GM19351 (cell line): Measurements from ENCODE around the gene BORCS5.
"Not testable (repeated sequence)": the region's sequence is repeated elsewhere in the genome, so short reads cannot be mapped to it uniquely, and the experiment has no call there.

Experiments
- ATAC-seq: cut with Tn5 transposase; IDR thresholded peaks from one replicate; pipeline ENCODE4 v1.9.1; 2021; ENCODE audit warnings: mild to moderate bottlenecking, moderate library complexity; ENCODE audit not compliant: unreplicated experiment

The BORCS5 gene

DNA sequence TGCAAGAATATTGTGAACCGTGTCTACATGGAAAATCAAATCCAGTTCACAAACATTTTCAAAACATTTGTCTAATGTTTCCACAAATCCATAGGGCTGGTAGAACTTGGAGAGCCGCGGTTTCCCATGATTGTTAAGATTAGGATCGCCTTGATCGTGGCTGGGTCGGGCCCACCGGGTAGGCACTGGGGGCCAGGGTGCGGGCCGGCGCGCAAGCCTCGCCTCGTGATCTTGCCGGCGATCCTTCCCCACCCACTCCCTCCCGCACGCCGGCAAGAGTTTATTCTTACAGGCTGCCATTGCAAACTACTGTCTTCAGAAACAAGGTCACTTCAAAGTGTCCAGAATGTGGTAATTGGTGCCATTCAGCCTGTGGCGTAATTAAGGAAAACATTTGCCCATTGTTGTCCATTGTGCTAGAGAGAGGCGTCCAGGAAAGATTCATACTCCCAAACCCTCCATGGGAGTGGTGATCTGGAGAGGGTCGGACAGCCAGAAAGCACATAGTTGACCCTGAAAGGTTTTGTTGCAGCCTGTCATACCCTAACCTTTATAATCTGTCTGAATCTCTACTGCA lies 95.5 kb downstream of the BORCS5 start:
- ATAC-seq, result no peak

DNA sequence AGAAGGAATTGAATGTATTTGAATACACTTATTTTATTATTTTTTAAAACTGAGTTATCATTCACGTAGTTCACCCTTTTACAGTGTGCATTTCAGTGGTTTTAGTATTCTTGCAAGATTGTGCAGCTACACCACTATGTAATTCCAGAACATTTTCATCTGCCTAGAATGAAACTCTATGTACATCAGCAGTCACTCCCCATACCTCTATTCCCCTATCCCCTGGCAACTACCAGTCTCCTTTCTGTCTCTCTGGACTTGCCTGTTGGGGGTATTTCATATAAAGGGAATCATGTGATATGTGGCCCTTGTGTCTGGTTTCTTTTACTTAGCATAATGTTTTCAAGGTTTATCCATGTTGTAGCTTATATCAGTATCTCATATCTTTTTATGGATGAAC lies 96.8 kb downstream of the BORCS5 start:
- ATAC-seq, result no peak

DNA sequence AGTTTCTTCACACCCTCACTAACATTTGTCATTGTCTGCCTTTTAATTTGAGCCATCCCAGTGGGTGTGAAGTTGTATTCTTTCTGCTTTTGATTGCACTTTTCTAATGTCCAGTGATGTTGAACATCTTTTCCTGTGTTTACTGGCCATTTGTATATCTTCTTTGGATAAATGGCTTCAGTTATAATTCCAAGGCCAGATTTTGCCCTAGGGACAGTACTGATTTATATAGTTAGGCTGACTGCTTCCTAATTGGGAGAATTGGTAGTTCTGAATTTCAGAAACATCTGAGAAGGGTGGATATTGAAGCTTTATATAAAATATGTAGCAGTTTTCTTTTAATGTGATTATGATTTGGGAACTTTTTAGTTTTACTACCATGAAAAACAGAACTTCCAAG lies 97.4 kb downstream of the BORCS5 start:
- no peak for ATAC-seq

DNA sequence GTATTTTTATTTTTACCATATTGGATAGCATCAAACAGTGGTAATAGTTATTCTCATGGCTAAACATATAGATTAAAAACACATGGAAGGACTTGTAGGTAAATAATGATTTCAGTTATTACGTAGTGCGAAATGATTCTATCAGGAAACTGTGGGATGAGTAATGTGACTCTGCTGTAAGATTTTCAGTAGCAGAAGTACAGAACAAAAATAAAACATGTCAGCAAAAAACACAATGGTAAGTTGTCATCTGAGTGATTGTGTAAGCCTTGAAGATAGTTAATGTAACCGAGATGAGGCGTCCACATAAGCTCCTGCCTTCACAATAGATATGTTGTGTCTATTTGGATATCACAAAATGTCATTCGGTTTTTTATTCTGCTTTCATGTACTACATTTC lies 99.8 kb downstream of the BORCS5 start:
- ATAC-seq, result no peak

DNA sequence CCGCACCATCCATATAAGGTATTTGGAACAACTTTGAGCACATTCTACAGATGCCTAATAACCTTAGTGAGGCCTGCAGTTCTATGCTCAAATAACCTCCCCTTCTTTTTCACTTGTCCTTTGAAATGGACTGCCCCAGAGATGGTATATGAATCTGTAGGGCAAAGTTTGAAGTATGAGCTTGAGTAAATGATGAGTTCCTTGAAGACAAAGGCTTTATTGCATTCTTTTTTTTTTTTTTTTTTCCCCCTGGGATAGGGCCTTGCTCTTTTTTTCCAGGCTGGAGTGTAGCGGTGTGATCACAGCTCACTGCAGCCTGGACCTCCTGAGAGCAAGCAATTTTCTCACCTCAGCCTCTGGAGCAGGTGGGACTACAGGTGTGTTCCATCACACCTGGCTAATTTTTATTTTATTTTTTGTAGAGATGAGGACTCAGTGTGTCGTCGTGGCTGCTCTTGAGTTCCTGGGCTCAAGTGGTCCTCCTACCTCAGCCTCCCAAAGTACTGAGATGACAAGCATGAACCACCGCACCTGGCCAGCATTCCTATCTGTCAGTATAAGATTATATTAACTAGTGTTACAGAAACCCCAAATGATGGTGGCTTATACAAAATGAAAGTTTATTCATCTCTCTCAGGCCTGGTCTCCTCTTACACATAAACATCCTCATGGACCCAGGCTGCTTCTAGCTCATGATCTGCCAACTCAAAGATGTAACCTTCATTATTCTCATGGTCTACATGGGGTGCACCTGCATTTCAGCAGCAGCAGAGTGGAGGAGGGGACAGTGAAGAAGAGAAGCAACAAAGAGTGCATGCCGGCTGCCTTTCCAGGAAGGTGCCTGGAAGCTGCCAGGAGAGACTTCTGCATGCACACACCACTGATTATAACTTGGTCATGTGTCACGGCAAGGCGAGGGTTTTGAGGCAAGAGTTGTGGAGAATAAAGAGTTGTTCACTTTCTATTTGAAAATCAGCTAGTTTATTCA lies 104.4 kb downstream of the BORCS5 start:
- ATAC-seq, result no peak

DNA sequence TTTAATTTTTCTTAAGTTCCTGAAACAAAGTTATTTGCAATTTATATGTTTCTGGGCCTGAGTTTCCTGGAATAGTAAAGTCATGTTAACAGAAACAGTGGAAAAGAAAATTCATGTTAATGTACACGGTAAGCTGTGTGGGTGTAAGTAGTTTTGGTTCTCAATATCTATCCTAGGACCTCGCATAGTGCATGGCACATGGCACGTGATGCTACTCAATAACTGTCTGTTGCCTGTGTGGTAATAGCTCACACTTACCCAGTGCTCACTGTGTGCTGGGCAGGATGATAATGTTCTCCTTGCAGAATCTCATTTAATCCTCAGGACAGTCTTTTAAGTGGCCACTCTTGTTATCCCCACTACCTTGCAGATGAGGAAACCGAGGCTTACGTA lies 105.0 kb downstream of the BORCS5 start:
- no peak for ATAC-seq

DNA sequence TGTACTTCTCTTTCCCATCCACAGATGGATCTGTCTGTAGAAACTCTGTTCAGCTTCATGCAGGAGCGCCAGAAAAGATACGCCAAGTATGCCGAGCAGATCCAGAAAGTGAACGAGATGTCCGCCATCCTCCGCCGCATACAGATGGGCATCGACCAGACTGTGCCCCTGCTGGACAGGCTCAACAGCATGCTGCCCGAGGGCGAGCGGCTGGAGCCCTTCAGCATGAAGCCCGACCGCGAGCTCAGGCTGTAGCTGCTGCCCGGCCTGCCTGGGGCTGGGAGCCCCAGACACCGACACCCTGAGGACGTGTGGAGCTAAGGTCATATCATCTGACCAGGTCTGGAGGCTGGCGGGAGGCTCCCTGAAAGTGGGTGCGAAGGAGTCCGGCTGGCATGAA lies 108.6 kb downstream of the BORCS5 start:
- ATAC-seq, result no peak

DNA sequence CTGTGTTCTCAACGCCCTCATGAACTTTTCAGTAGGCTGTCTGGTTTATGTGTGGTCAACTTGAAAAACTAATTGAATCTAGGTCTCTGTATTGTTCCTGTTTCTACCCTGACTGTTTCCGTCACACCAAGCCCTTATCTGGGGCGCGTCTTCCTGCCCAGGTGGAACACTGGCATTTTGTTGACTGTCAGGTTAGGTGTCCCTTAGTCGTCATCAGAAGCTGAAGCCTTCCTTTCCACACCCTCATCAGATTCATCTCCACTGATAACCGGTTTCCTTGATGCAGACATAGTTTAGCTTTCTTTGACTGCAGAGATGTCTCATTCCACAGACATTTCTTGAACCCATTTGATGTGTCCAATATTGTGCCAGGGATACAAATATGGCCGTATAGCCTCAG lies 109.3 kb downstream of the BORCS5 start:
- ATAC-seq, result no peak

DNA sequence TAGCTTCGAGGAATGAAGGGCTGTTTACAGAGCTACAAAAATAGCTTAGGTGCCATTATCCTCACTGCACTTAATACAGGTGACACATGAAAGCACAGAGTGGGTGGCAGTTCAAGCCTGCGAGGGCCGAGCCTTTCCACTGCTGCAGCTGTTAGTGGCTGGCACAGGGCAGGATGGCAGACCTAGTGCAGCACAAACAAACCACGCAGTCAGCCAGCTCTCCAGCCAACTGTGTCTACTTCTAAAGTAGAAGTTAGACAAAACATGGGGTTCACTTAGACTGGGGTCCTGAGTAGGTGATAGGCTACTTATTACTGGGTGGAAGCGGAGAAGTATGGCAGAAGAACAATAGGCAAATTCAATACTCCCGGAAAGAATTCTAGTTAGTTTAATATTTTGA lies 110.4 kb downstream of the BORCS5 start:
- no peak for ATAC-seq

DNA sequence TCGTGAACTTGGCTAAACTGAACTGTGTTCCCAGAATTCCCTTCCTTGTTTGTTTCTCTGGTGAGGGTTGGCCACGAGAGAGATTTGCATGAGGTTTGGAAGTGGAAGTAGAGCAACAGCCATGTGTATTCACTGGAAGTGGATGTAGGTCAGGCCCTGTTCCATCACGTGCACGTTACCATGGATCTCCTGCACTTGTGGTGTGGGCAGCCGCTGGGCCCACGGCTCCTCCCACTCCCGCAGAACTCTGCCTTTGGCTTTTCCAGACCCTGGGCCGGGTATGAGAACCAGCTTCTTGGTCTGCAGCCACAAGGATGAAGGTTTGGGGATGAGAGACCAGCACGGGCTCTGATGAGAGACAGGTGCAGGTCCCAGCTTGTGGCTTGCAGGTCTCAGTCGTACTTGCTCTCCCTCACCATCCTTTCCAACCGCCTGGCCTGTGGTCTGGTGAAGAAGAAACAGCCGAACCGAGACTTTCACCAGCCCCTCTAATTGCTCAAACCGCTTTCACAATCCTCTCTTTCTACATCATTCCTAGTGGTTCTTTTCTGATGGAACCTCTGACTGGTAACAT lies 110.9 kb downstream of the BORCS5 start:
- no peak for ATAC-seq

DNA sequence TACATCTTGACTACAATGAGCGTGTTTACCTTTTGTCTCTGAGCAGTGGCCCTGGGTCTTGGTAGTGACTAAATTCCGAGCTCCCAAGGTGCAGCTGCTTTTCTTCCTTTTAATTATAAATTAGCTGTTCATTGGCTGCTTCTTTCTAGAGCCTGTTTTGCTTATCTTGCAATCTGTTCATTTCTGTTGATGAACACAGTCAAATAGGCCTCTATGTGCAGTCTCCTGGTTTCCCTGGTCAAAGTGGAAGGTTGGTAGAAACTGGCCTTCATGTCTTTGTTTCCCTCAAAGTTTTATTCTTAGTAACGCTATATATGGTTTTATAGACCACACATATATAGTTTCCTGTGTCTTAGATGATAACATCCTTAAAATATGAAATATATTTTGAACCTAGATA lies 111.7 kb downstream of the BORCS5 start:
- no peak for ATAC-seq

DNA sequence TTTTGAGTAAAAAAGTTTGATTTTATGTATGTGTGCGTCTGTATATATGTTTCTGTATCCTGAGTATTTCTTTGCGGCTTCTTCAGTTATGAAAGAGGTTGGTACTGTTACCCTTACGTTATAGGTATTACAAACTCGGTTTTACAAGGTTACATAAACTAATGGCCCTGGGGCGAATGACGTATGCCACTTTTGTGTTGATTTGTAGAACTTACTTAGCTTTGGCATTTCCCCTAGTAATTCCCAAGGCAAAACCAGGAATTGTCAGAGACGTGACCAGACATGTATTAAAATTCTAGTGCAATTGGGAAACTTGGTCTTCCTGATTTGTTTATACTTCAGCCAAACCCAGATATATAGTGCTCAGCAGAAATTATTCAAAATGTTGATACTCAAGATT lies 112.5 kb downstream of the BORCS5 start:
- no peak for ATAC-seq

DNA sequence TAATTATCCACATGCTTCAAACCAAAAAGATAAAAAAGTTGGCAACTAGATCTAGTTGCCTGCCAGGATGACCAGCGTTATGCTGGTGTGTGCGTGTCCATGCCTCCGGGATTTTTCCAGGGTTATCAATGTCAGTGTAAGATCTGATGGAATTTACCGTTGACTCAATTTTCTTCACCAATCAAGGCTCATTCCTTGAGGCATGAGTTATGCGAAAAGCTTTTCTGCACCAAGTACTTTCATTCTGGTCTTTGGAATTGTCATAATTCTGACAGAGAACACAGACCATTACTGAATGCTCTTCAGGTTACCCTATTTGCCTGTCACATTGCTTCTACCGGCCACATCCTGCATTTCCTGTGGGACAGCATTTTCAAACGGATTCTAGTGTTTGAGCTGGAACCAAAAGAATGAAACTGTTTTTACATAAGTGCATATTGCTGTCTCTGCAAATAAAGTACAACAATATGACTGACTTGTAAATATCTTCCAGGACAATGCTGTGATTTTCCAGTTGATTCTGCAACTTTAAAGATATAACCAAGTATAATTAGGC lies 114.0 kb downstream of the BORCS5 start:
- ATAC-seq, result no peak

DNA sequence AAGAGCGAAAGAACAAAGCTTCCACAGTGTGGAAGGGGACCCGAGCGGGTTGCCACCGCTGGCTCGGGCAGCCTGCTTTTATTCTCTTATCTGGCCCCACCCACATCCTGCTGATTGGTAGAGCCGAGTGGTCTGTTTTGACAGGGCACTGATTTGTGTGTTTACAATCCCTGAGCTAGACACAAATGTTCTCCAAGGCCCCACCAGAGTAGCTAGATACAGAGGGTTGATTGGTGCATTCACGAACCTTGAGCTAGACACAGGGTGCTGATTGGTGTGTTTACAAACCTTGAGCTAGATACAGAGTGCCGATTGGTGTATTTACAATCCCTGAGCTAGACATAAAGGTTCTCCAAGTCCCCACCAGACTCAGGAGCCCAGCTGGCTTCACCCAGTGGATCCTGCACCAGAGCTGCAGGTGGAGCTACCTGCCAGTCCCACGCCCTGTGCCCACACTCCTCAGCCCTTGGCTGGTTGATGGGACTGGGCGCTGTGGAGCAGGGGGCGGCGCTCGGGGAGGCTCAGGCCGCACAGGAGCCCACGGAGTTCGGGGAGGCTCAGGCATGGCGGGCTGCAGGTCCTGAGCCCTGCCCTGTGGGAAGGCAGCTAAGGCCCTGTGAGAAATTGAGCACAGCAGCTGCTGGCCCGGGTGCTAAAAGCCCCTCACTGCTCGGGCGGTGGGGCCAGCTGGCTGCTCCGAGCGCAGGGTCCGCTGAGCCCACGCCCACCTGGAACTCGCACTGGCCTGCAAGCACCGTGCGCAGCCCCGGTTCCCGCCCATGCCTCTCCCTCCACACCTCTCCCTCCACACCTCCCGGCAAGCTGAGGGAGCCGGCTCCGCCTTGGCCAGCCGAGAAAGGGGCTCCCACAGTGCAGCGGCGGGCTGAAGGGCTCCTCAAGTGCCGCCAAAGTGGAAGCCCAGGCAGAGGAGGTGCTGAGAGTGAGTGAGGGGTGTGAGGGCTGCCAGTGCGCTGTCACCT lies 115.4 kb downstream of the BORCS5 start:
- ATAC-seq, result not testable (repeated sequence)

DNA sequence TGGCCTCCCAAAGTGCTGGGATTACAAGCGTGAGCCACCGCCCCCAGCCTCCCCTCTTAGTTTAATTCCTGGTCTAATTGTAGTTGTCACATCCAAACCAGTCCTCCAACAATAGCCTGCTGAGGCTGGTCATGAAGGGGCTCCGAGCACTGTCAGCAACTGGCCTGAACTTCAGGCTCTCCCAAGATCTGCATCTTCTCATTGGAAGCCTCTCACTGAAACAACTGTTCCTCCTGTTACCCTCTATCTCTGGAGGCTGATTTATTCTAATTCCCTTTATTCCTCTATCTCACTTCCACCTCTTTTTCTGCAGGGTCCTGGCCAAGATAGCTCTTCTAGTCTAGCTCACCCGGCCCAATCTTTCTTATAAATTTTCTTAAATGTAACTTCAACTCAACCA lies 116.3 kb downstream of the BORCS5 start:
- ATAC-seq, result no peak

DNA sequence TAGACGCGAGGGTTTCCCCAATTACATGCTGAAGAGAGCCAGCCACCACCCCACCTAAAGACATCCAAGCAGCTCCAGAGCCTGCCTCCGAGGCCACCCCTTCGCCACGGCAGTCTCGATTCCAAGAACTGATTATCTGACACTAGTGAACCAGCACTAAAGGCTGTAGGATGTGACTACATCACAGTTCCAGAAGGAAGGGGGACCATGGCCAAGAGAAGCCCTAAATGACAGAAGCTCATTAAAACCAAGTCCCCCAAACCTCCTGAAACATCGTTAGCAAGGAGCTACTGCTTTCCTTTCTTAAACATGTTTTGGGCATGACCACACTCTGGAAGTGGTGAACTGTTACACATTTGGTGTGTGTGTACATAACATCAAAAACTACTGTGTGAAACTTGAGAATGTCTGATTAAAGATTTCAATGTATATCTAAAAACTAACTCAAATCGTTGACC lies 117.6 kb downstream of the BORCS5 start:
- ATAC-seq, result peak; percentile 36

DNA sequence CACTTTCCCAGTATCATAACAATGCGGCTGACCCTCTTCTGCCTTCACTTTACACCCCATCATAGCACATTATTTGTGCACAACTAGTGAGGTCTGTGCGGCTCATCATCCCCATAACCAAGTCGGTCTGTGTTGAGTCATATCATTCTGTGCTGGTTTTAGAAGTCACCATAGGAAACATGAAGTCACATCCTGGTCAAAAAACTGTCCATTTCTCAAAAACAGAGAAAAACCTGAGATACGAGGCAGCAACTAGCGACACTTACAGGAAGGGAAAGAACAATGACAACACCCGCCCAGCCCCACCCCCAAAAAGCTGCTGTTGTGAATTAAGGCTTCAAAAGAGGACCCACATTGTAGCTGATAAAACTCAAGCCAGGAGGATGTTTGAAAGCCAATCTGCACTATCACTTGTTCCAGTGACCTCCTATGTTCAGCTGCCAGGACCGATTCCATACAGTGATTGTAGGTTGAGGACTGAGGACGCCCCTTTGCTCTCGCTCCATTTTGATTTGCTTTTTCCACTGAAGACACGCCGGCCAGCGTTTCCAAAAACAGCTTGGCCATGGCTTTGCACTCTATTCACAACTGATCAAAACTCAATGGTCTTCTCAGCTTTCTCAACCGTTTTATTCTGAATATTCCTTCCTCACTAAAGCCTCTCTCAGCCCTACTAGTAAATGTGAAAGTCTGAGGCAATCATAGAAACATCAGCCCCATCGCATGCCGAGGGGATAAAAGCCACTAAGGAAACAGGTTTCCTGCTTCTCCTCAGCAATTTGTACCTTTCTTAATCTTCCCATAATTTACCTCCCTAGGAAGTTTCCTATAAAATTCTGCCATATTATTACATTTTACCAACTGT lies 118.3 kb downstream of the BORCS5 start:
- ATAC-seq, result peak; percentile 98

DNA sequence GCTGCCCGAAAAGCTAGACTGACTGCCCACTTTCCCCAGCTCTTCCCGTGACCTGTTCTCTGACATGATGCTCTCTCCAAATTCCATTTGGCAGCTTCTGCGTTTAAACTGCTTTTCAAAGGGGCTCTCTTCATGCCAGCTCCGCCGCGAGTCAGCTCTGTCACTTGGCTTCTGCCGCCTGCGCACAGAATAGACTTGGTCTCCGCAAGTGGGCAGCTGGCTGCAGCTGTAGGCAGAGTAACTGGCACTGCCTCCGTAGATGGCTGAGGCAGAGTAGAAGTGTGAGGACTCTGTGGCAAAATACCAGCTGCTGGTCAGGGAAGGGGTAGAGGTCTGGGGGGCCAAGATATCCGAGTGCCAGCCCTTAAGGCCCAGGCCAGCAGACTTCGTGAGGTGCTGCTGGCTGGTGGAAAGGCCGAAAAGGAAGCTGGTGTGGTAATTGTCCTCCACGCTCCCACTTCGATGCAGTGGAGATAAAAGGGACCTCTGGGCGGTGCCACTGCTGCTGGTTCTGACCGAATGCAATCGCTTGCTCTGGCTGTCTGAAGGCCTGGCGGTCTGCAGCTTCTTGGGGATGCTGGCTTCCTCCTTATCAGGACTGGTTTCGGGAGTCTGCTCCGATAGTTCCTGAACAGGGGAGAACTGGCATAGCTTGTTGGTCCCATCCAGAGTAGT lies 120.1 kb downstream of the BORCS5 start:
- ATAC-seq, result no peak

DNA sequence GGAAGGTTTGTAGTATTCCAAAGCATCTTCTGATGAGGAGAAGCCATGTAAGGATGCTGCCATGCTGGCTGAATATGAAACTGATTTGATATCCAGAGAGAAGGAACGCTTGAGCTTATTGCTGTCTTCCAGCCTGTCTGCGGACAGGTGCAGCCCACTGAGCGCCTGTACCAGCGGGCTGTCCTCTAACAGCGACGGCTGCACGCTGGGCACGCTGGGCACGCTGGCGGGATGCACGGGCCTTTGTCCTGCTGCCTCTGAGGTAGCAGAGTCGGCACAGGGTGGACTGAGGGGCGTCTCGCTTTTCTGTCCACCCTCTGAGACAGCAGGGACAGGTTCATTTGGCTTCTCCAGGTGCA lies 120.6 kb downstream of the BORCS5 start:
- no peak for ATAC-seq
